Endometrial microvascular endothelial cells (primary cell): Measurements from ENCODE around the gene MCU. TPM values are rescaled to one million over a fixed set of nuclear protein-coding genes. Genes with fewer than 3 reads are reported as not detected.
"Not testable (repeated sequence)": the region's sequence is repeated elsewhere in the genome, so short reads cannot be mapped to it uniquely, and the experiment has no call there.

Experiments
- in situ Hi-C: cut with HindIII; loops from 2 replicates; pipeline ENCODE4 v1.10.0; 2017; ENCODE audit warnings: low sequenced_read_pairs, low pct_unique_long_range_greater_than_20kb; ENCODE audit errors: inconsistent ontology term
- total RNA-seq: library from RNA; depleted of rRNA; stranded (reverse); fragments of >200 nt; gene quantifications from one replicate; pipeline ENCODE4 v1.2.3, GENCODE V29; 2015; ENCODE audit errors: inconsistent ontology term

The MCU gene
- total RNA-seq, 1 donor from 2014 or later, result 38.7 TPM

DNA sequence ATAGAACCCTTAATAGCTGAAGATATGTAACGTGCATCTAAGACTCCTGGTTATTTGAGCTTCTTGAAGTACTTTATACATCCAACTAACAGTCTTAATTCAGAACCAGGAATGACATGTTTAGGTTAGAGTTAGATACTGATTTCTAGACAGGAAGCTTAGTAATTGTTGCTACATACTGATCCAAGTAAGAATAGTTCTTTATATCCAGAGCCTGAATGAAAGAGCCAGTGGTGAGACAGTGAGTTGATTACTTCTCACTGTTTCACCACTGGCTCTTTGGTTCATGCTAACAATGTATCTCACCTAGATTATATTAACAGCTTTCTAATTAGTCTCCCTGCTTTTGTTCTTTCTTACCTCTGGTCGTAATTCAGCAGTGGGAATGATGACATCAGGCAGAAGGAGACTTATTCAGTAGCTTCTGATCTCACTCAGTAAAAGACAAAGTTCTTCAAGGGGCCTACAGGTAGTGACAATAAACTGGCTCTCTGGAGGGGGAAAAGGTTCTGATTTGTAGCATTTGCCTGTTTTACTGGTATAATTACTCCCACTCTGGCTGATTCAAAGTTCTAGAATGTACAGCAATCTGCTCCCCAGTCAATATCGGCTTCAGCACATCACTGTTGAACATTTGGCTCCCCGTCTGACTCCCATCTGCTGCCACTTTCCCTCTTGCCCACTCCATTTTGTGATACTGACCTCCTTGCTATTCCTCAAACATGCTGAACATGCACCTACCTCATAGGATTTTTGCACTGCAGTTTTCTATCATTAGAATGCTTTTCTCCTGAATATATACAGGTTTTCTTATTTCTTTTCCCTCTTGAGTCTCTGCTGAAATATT lies 29.1 kb downstream of the MCU start:
- in situ Hi-C loops, result no loop called here

DNA sequence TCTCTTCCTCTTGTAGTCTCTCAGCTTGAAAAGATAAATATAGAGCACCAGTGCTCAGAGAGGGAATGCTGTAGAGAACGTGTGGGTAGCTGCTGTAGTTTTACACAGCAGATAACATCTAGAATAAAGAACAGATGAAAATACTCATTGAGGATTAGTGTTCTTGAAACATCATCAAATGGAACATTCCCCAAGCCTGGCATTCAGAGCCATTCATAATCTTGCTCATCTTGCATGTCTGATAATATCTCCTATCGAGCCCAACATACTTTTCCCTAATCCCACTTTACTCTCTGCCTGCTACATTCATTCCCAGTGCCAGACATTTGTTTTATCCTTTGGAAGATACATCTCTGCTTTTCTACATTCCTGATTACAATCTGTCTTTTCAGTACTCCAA lies 35.2 kb downstream of the MCU start:
- in situ Hi-C loops, result no loop called here

DNA sequence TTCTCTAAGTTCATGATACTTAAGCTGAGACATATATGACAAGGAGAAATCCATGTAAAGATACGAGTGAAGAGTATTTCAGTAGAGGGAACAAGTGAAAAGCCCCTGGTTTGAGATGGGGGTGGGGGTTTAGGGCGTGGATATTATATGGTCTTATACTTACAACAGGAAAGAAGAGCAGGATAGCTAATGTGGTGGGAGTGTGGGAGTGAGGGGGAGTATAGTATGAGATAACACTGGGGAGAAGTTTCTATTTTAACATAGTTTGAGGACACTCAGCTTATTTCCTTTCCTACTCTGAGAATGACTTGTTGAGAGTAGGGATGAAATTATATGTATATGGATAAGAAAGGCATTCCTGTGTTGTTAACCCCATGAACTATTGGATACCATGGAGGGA lies 36.5 kb downstream of the MCU start:
- in situ Hi-C loops, result no loop called here

DNA sequence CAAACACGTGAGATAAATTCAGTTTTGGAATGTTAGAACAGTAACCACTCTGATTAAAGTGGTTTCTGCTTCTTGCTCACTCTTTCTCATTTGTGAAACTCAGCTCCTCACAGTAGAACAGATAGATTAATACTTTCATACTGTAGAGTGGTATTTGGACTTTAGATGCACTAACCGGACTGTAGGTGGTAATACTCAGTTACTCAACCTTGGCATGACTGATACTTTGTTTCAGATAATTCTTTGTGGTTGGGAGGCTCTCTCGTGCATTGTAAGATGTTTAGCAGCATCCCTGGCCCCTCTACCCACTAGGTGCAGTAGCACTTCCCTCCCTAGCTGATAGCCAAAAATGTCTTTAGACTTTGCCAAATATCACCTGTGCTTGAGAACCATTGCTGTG lies 37.6 kb downstream of the MCU start:
- in situ Hi-C loops, result no loop called here

DNA sequence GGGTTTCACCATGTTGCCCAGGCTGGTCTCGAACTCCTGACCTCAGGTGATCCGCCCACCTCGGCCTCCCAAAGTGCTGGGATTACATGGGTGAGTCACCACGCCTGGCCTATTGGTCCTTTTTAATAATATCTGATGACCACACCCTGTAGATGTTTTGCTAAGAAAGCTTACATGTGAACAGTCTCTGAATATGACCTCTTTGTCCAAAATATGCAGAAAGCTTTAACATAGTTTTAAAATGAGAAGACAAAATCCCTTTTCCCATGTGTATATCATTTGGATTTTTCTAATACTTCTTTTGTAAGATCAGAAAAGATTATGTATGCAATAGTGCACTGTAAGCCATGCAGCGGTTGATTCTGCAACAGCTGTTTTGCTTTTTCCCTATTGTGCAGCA lies 38.5 kb downstream of the MCU start:
- in situ Hi-C loops, result no loop called here

DNA sequence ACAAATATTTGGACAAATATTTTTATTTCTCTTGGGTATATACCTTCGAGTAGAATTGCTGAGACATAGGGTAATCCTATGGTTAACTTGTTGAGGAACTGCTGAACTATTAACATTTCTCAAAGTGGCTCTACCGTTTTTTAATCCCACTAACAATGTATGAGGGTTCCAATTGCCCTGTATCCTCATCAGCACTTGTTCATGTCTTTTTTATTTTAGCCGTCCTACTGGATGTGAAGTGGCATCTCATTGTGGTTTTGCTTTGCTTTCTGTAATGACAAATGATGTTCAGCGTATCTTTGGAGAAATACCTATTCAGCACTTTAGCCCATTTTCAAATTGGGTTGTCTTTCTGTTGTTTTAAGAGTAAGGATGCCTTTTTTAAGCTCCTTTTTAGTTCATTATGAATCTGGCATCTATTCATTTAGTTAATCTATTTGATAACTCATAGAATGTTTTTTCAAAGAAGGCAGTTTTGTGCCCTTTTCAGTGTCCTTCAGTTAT lies 40.0 kb downstream of the MCU start:
- in situ Hi-C loops, result no loop called here

DNA sequence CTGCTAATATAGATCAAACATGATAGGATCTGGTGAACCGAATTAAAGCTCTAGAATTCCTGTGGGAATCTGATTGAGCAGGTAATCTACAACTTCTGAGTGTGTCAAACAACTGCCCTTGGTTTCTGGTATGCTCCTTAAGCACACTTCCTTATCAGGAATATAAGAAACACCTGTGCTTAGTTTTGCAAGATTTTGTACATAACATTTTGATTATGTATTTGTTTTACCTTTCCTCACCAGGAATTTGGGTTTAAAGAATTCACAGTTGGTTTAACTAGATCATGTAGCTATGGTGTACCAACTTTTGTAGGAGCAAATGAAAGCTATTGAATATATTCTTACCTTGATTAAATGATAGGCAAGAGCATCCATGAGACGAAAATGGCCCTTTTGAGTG lies 40.6 kb downstream of the MCU start:
- in situ Hi-C loops, result no loop called here

DNA sequence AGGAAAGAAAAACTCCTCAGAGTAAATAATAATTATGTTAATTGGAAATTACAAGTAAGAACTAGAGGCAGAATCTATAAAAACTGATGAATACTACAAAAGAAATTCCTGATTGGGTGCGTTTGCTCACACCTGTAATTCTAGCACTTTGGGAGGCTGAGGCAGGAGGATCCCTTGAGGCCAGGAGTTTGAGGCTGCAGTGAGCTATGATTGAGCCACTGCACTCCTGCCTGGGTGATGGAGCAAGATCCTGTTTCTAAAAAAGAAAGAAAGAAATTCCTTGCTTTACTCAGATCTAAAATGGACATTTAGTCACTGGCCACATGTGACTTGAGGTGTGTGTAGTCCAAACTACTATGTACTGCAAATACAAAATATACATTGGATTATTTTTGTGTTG lies 42.0 kb downstream of the MCU start:
- in situ Hi-C loops, result no loop called here

DNA sequence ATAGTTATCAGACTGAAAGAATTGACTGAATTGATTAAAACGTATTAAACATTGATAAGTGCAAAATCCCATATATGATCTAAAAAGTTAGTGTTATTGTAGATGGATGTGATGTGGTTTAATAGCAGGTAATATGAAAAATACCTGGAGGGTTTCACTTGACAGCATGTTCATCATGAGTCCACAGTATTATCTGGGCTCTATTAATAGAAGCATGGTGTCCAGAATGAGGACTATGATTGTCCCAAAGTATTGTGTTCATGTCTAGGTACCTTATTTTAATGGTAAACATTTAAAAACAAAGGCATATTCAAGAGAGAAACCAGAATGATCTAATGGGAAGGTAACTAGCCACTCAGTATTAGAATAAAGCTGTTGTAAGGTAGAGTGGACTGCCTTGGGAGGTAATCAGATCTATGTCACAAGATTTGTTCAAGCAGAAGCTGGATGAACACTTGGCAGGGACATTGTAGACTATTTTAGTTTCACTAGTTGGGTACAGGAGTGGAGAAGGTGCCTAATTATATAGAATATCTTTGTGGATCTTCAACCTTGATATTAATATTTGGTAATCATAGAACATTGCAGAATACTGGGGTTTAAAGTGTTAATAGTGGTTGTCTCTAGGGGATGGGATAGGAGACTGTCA lies 43.5 kb downstream of the MCU start:
- in situ Hi-C loops, result no loop called here

DNA sequence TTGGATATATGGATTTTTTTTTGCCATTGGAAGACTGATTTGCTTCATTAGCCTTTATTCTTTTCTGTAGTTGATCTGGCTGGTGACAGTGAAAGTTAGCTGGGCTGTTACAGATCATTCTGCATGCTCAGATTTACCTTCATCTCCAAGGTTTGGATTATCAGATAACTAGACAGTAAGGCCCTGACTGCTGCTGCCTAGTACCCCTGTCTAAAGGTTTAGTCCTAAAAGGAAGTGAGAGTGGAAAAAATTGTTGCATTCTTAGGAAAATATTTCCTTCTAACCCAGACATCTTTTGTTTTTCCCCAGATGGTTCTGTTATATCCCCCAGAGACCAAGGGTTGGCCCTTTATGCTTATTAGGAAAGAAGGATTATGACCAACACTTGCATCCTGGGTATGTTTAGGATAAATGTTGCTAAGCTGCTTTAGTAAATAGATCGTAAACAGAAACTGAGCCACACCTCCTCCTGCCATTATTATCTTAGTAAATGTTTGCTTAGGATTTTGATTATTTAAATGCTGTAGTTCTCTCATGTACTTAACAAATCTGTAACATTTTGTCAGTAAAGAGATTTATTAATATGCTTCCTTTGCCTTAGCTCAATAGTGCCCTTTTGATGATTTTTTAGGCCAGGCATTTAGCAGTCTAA lies 44.4 kb downstream of the MCU start:
- in situ Hi-C loops, result no loop called here

DNA sequence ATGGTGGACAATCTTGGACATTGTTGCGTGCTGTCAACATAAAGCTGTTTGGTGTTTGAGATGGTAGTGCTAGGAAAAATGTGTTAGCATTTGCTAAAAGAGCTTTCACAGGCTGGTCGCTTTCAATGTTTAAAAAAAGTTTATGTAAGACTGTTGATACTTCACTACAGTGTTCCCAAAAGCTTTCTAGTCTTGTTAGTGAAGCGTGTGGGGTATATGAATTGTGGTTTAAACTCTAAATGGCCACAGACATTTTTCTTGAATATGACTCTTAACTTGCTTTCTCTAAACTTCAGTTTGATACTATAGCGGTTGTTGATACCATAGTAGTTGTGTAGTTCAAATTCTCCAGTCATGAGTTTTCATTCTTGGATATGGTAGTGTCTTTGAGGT lies 44.9 kb downstream of the MCU start:
- in situ Hi-C loops, result no loop called here

DNA sequence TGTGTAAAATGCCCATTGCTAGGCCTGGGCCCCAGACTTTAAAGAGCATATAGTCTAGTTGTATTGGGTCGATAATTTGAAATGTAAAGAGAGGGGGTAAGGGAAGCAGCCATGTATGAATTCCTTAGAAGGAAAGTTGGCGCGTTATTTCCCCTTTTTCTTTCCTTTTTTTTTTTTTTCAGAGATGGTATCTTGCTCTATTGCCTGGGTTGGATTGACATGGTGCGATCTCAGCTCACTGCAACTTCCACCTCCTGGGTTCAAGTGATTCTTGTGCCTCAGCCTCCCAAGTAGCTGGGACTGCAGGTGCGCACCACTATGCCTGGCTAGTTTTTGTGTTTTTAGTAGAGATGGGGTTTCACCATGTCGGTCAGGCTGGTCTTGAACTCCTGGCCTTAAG lies 45.4 kb downstream of the MCU start:
- in situ Hi-C loops, result not testable (repeated sequence)

DNA sequence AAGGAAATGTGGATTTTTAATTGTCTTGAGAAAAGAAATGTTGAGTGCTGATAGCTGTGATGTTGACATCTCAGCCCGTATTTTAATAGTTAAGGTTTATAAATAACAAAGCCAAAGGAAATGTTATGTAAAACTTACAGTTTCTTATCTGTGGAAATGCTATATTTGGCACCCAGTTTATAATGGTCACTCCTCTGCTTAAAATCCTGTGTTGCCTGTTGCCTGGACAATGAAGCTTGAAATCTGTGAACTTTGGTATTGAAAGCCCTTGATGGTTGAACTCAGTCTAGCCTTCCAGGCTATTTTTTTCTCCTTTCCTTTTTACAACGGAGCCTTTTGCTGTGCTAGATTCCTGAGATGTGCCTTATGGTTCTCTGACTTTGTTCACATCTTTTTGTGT lies 46.5 kb downstream of the MCU start:
- in situ Hi-C loops, result no loop called here

DNA sequence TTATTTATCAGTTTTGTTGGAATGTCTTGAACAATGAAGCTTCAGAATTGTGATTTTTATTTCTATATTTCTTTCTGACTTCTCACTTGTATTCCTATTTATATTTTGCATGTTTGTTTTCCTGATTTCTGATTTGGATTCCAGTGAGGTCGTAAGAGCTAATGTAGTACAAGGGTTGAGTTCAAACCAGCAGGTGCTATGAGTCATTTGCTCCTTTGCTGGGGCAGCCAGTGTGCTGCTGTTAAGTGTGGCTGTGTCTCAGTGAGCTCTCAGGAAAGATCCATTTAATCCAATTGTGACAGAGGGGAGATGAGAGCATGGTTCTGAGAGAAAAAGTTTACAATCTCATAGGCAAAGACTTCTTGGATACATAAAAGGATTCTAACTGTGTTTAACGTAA lies 48.6 kb downstream of the MCU start:
- in situ Hi-C loops, result no loop called here

DNA sequence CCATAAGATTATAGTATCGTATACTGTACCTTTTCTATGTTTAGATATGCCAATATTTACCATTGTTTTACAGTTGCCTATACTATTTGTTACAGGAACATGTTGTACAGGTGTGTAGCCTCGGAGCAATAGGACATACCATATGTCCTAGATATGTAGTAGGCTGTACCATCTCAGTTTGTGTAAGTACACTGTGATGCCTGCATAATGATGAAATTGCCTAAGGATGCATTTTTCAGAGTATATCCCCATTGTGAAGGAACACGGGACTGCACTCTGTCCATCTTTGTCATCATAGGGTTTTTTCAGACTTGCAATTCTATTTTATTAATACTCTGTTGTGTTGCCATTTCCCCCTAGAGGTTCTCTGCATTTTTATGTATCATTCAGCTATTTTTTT lies 50.1 kb downstream of the MCU start:
- in situ Hi-C loops, result no loop called here

DNA sequence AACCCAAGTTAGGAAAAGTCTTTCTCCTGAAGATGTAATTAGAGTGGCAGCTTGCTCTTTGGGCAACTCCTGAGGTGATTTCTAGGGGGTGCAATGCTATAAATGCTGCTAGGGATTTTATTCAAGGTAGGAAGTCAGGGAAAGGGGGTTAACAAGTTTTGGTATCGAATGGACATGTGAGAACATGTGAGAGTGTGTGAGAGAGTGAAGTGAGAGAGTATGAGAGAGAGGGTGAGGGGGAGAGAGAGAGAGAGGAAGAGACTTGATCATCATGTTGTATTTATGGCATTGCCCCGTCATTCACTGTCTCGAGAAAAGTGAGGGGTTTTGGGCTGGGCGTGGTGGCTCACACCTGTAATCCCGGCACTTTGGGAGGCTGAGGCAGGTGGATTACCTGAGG lies 50.9 kb downstream of the MCU start:
- in situ Hi-C loops, result no loop called here

DNA sequence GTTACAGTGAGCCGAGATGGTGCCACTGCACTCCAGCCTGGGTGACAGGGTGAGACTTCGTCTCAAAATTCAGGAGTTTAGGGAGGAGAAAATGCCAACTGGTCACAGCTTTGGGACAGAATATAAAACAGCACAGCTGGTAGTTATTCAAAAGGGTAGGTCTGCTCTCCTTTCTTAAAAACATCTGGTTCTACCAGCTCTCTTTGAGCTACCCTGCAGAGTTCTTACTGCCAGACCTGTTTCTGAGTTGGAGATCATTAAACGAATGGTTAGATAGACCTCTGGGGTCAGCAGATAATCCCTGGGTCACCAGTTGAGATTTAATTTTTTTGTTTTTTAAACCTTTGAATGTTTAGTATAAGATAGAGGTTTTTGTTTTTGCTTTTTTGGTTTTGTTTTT lies 52.6 kb downstream of the MCU start:
- in situ Hi-C loops, result no loop called here

DNA sequence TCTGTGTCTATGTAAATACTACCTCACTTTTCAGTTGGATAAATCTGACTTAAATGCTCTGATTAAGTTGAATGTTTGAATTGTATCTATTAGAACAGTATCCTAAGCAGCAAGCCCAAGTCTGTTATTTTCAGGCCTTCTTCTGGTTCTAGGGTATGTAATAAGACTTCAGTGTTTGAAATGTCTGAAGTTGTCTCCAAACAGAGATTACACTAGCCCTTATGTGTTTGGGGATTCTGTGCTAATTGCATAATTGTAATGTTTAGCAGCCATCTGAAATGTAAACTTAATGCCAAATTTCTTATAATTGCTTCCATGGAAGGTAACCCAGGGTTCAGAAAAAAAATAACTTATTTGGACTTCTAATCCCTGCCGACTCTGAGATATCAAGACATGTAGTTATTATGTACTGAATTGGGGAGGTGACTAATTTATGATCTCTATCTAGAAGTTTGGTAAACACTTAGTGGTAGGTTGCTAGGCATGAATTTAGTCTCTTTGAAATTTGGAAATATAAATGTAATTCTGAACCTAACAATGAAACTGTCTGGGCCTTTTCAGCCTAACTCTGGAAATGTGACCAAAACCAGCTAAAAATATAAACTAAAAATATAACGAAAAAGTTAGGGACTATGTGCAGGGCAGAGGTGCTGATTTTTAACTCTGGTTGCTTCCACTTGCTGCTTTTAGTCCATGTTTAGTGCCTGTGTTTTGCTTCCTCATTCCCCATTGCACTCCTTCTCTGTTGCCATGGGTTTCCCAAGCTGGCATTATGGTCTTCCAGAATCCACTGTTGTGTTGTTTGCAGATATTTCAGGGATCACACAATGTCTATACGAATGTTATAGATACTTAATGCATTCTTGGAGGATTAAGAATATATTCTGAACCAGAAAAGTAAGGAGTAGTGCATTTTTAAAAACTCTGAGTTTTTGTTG lies 54.8 kb downstream of the MCU start:
- in situ Hi-C loops, result no loop called here

DNA sequence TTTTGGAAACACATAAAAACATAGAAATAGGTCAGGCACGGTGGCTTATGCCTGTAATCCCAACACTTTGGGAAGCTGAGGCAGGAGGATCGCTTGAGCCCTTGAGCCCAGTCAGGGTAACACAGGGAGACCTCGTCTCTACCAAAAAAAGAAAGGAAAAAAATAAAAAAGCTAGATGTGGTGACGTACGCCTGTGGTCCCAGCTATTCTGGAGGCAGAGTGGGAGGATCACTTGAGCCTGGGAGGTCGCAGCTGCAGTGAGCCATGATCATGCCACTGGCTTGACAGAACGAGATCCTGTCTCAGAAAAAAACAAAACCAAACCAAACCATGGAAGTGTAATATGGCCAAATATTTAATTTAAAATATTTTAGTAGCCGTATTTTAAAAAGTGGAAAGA lies 55.6 kb downstream of the MCU start:
- in situ Hi-C loops, result no loop called here
